Measurements from ENCODE around the gene VPS54.
A peak's percentile ranks its signal among the peaks of the same experiment; 100 is the strongest.

The VPS54 gene

GRCh38 chr2:63891488-63892030, 127.7 kb downstream of the VPS54 start:
- peaks cover 15% of the 10 kb centered on the region for H3K4me1 ChIP-seq (ENCODE audit: control insufficient read depth, insufficient read depth, low read length)
- H3K4me3 ChIP-seq (ENCODE audit: low read length) = no peak overlapping the region
- no peak overlapping the region for H3K9ac ChIP-seq (ENCODE audit: low read length)
- no peaks in the 10 kb centered on the region for H3K9me3 ChIP-seq (ENCODE audit: control insufficient read depth, low read length)
- no peak for DNase-seq (ENCODE audit: low read depth)
- H3K27me3 ChIP-seq (replicated peaks; ENCODE audit: control insufficient read depth, insufficient read depth, low read length) = no peaks in the 10 kb centered on the region
- H3K36me3 ChIP-seq (ENCODE audit: control insufficient read depth, insufficient read depth, low read length, severe bottlenecking) = peaks cover 92% of the 10 kb centered on the region

- DNase-seq (ENCODE audit: low read depth) = no peak
- Histone ChIP-seq H3K36me3 (ENCODE audit: control insufficient read depth, insufficient read depth, low read length, severe bottlenecking) (peaks cover 94% of the 10 kb centered on the region), H3K4me1 (ENCODE audit: control insufficient read depth, insufficient read depth, low read length) (peaks cover 15% of the 10 kb centered on the region), H3K9ac (ENCODE audit: low read length) (no peak overlapping the region), H3K27me3 (replicated peaks; ENCODE audit: control insufficient read depth, insufficient read depth, low read length) (no peaks in the 10 kb centered on the region), H3K9me3 (ENCODE audit: control insufficient read depth, low read length) (no peaks in the 10 kb centered on the region), H3K4me3 (ENCODE audit: low read length) (no peak overlapping the region)
Observed at GRCh38 chr2:63890678-63891077, 128.6 kb downstream of the VPS54 start.

- Histone ChIP-seq H3K9ac (ENCODE audit: low read length) (peak overlapping the region; percentile 20), H3K36me3 (ENCODE audit: control insufficient read depth, insufficient read depth, low read length, severe bottlenecking) (peaks cover 98% of the 10 kb centered on the region), H3K4me3 (ENCODE audit: low read length) (no peak overlapping the region), H3K4me1 (ENCODE audit: control insufficient read depth, insufficient read depth, low read length) (peaks cover 15% of the 10 kb centered on the region), H3K9me3 (ENCODE audit: control insufficient read depth, low read length) (no peaks in the 10 kb centered on the region), H3K27me3 (replicated peaks; ENCODE audit: control insufficient read depth, insufficient read depth, low read length) (no peaks in the 10 kb centered on the region)
- peak; percentile 57 for DNase-seq (ENCODE audit: low read depth)
Observed at GRCh38 chr2:63888490-63889402, 130.5 kb downstream of the VPS54 start.

GRCh38 chr2:63888053-63888452, 131.2 kb downstream of the VPS54 start:
- Histone ChIP-seq H3K27me3 (replicated peaks; ENCODE audit: control insufficient read depth, insufficient read depth, low read length) (no peaks in the 10 kb centered on the region), H3K4me1 (ENCODE audit: control insufficient read depth, insufficient read depth, low read length) (peaks cover 15% of the 10 kb centered on the region), H3K36me3 (ENCODE audit: control insufficient read depth, insufficient read depth, low read length, severe bottlenecking) (peaks cover 99% of the 10 kb centered on the region), H3K9ac (ENCODE audit: low read length) (no peak overlapping the region), H3K9me3 (ENCODE audit: control insufficient read depth, low read length) (no peaks in the 10 kb centered on the region), H3K4me3 (ENCODE audit: low read length) (no peak overlapping the region)
- no peak for DNase-seq (ENCODE audit: low read depth)

- Histone ChIP-seq H3K9me3 (ENCODE audit: control insufficient read depth, low read length) (no peaks in the 10 kb centered on the region), H3K27me3 (replicated peaks; ENCODE audit: control insufficient read depth, insufficient read depth, low read length) (no peaks in the 10 kb centered on the region), H3K4me1 (ENCODE audit: control insufficient read depth, insufficient read depth, low read length) (peaks cover 8% of the 10 kb centered on the region), H3K36me3 (ENCODE audit: control insufficient read depth, insufficient read depth, low read length, severe bottlenecking) (peaks cover 99% of the 10 kb centered on the region), H3K4me3 (ENCODE audit: low read length) (no peak overlapping the region), H3K9ac (ENCODE audit: low read length) (no peak overlapping the region)
- DNase-seq (ENCODE audit: low read depth) = no peak
Observed at GRCh38 chr2:63886445-63886844, 132.8 kb downstream of the VPS54 start.

GRCh38 chr2:63882395-63883105, 136.7 kb downstream of the VPS54 start:
- no peak overlapping the region for H3K4me3 ChIP-seq (ENCODE audit: low read length)
- DNase-seq (ENCODE audit: low read depth) = no peak
- no peak overlapping the region for H3K9ac ChIP-seq (ENCODE audit: low read length)
- H3K36me3 ChIP-seq (ENCODE audit: control insufficient read depth, insufficient read depth, low read length, severe bottlenecking) = peaks cover 89% of the 10 kb centered on the region
- no peaks in the 10 kb centered on the region for H3K9me3 ChIP-seq (ENCODE audit: control insufficient read depth, low read length)
- H3K4me1 ChIP-seq (ENCODE audit: control insufficient read depth, insufficient read depth, low read length) = peaks cover 3% of the 10 kb centered on the region
- H3K27me3 ChIP-seq (replicated peaks; ENCODE audit: control insufficient read depth, insufficient read depth, low read length) = no peaks in the 10 kb centered on the region

- Histone ChIP-seq H3K9ac (ENCODE audit: low read length) (no peak overlapping the region), H3K36me3 (ENCODE audit: control insufficient read depth, insufficient read depth, low read length, severe bottlenecking) (peaks cover 90% of the 10 kb centered on the region), H3K9me3 (ENCODE audit: control insufficient read depth, low read length) (no peaks in the 10 kb centered on the region), H3K4me3 (ENCODE audit: low read length) (no peak overlapping the region), H3K27me3 (replicated peaks; ENCODE audit: control insufficient read depth, insufficient read depth, low read length) (no peaks in the 10 kb centered on the region), H3K4me1 (ENCODE audit: control insufficient read depth, insufficient read depth, low read length) (peaks cover 4% of the 10 kb centered on the region)
- no peak for DNase-seq (ENCODE audit: low read depth)
Observed at GRCh38 chr2:63881205-63881604, 138.0 kb downstream of the VPS54 start.

- Histone ChIP-seq H3K27me3 (replicated peaks; ENCODE audit: control insufficient read depth, insufficient read depth, low read length) (no peaks in the 10 kb centered on the region), H3K9me3 (ENCODE audit: control insufficient read depth, low read length) (no peaks in the 10 kb centered on the region), H3K4me3 (ENCODE audit: low read length) (no peak overlapping the region), H3K4me1 (ENCODE audit: control insufficient read depth, insufficient read depth, low read length) (peaks cover 10% of the 10 kb centered on the region), H3K36me3 (ENCODE audit: control insufficient read depth, insufficient read depth, low read length, severe bottlenecking) (peaks cover 84% of the 10 kb centered on the region), H3K9ac (ENCODE audit: low read length) (no peak overlapping the region)
- no peak for DNase-seq (ENCODE audit: low read depth)
Observed at GRCh38 chr2:63880625-63881024, 138.6 kb downstream of the VPS54 start.

GRCh38 chr2:63879876-63880433, 139.3 kb downstream of the VPS54 start:
- DNase-seq (ENCODE audit: low read depth) = no peak
- H3K4me1 ChIP-seq (ENCODE audit: control insufficient read depth, insufficient read depth, low read length) = peaks cover 17% of the 10 kb centered on the region
- peaks cover 77% of the 10 kb centered on the region for H3K36me3 ChIP-seq (ENCODE audit: control insufficient read depth, insufficient read depth, low read length, severe bottlenecking)
- no peaks in the 10 kb centered on the region for H3K27me3 ChIP-seq (replicated peaks; ENCODE audit: control insufficient read depth, insufficient read depth, low read length)
- no peaks in the 10 kb centered on the region for H3K9me3 ChIP-seq (ENCODE audit: control insufficient read depth, low read length)
- no peak overlapping the region for H3K9ac ChIP-seq (ENCODE audit: low read length)
- H3K4me3 ChIP-seq (ENCODE audit: low read length) = no peak overlapping the region

- Histone ChIP-seq H3K4me1 (ENCODE audit: control insufficient read depth, insufficient read depth, low read length) (peaks cover 28% of the 10 kb centered on the region), H3K9ac (ENCODE audit: low read length) (no peak overlapping the region), H3K9me3 (ENCODE audit: control insufficient read depth, low read length) (peaks cover 5% of the 10 kb centered on the region), H3K36me3 (ENCODE audit: control insufficient read depth, insufficient read depth, low read length, severe bottlenecking) (peaks cover 75% of the 10 kb centered on the region), H3K27me3 (replicated peaks; ENCODE audit: control insufficient read depth, insufficient read depth, low read length) (no peaks in the 10 kb centered on the region), H3K4me3 (ENCODE audit: low read length) (no peak overlapping the region)
- DNase-seq (ENCODE audit: low read depth) = no peak
Observed at GRCh38 chr2:63878486-63878885, 140.7 kb downstream of the VPS54 start.

GRCh38 chr2:63876311-63876710, 142.9 kb downstream of the VPS54 start:
- peaks cover 47% of the 10 kb centered on the region for H3K4me1 ChIP-seq (ENCODE audit: control insufficient read depth, insufficient read depth, low read length)
- H3K36me3 ChIP-seq (ENCODE audit: control insufficient read depth, insufficient read depth, low read length, severe bottlenecking) = peaks cover 63% of the 10 kb centered on the region
- peaks cover 5% of the 10 kb centered on the region for H3K9me3 ChIP-seq (ENCODE audit: control insufficient read depth, low read length)
- H3K27me3 ChIP-seq (replicated peaks; ENCODE audit: control insufficient read depth, insufficient read depth, low read length) = no peaks in the 10 kb centered on the region
- H3K4me3 ChIP-seq (ENCODE audit: low read length) = peak overlapping the region; percentile 46
- DNase-seq (ENCODE audit: low read depth) = no peak
- peak overlapping the region; percentile 71 for H3K9ac ChIP-seq (ENCODE audit: low read length)
